Stimulated activated CD4-positive, alpha-beta T cell treated with anti-CD3 and anti-CD28 coated beads, Interleukin-1b, Interleukin-23, amount 100 ng/mL, for 48 hours (primary cell): ENCODE measurements around the gene SCP2.

Experiments
- DNase-seq: peaks from one replicate; pipeline ENCODE4 v3.0.0-alpha.2; 2020

The SCP2 gene

DNA sequence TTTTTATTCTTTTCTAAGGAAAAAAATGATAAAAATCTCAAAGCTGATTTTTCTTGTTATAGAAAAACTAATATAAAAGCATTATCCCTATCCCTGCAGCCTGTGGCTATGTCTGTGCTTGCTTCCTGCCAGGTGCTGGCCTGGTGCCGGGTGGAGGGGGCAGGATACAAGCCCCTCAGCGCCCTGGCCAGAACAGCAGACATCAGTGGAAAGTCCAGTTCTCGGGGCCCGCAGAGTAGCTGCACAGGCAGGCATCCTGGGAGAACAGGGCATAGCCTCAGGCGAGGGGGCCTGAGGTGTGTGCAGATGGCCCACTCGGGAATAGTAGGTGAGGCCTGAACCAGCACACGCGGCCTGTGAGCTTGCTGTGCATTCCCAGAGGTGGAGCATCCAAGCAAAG lies 158.3 kb downstream of the SCP2 start:
- no peak for DNase-seq

DNA sequence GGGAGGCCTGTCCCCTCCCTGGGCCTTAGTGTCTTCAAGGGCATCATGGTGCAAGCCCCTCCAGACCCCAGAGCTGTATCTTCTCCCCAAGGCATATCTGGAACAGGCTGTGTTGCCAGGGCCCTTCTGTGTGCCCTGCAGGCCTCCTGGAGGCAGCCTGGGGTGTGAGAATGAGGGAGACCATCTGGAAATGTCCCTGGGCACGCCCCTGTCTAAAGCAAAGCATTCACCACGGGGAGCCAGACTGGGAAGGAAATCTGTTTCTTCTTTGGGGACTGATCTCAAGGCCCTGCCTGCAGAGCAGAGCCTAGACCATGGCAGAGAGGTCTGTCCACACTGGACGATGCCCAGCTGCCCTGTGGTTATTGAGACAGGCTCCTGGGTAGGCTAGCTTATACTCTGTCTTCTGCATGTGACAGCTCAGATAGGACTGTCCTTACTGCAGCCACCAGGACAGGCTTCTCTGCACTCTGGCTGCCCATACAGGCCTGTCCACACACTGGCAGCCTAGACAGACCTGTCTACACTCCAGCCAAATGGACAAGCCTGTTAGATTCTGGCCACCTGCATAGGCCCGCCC lies 159.5 kb downstream of the SCP2 start:
- no peak for DNase-seq

DNA sequence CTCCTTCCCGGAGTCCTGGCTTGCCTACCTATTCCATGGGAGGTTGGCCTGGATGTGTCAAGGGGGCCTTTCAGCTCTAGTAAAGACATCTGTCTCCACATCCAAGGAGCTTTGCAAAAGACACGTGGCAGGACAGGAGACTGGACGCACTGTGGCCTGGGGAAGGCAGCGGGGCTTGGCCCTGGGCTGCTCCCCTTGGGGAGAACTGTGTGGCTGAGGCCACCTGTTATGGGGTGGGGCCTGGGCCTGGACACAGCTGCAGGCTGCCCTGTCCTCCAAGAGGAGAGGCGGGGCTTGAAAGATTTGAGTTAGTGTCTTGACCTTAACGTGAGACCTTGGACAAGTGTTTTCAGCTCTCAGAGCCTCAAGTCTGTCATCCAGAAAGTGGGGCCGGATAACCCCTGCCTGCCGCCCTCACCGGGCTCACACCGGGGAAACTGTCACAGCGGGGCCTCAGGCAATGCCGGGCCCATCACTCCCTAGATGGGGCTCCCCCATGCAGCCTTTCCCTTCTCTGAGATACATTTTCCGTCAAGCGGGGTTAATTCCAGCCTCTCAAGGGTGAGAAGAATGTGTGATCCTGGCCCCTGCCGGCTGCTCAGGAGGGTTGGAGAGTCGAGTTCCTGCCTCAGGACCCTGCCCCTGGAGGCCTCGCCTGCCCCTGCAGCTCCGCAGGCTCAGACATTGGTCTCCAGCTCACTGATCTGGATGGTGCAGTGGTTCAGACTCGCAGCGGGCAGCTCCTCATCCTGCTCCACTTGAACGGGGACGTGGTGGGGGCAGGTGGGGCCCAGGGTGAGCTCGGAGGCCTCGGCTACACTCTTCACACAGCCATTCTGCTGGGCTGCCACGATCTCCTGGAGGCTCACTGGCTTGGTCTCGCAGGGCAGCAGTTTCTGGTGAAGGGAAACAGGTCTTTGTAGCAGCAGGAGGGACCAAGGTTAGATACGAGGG lies 160.5 kb downstream of the SCP2 start:
- DNase-seq: no peak

DNA sequence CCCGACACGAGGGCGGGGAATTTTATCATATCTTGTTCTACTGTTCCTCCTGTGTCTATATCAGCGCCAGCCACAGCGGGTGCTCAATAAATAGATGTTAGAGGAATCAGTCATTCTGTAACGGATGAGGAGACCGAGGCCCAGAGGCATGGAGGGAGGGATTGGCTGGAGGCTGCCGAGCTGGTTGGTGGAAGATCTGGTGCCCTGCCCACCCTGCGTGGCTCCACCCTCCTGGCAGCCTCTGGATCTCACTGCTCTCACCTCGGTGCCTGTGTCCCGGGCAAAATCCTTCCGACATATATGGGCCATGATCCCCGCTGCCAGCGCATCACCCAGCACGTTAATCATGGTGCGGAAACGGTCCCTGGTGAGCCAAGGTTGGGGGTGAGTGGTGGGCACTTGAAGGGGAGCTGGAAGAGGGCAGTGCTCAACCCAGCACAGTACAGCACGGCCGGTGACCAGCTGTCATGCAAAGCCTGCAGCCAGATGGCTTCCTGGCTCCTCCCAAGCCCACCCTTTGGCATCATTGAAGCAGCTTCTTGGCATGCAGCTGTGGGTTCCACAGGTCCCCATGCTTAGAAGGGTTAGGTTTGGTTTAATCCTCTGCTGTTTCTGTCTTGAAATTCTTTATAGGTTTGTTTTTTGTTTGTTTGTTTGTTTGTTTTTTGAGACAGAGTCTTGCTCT lies 161.7 kb downstream of the SCP2 start:
- DNase-seq: no peak

DNA sequence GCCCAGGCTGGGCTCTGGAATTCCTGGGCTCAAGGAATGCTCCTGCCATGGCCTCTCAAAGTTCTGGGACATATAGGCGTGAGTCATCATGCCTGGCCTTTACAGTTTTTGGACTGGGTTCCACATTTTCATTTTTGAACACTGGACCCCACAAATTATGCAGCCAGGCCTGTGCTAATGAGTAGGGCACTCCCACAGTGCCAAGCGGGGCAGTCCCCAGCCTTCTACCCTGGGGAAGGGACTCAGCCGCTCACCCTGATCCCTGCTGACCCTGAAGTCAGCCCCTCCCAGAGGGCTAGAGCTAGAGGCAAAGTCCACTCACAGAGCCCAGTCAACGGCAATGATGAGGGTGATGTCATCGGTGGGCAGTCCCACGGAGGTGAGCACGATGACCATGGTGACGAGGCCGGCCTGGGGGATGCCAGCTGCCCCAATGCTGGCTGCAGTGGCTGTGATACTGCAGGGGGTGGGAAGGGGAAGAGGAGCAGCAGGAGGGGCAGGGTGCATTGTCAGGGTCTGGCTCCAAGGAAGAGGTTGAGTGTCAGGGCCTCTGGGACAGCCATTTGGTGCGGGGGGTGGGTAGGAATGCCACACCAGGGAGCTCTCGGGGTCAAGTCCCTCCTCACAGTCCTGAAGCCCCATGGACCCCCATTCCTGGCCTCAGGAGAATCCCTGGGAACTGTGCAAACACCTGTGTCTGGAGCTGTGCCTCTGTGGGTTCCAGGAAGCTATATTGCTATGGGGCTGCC lies 162.6 kb downstream of the SCP2 start:
- DNase-seq: no peak

DNA sequence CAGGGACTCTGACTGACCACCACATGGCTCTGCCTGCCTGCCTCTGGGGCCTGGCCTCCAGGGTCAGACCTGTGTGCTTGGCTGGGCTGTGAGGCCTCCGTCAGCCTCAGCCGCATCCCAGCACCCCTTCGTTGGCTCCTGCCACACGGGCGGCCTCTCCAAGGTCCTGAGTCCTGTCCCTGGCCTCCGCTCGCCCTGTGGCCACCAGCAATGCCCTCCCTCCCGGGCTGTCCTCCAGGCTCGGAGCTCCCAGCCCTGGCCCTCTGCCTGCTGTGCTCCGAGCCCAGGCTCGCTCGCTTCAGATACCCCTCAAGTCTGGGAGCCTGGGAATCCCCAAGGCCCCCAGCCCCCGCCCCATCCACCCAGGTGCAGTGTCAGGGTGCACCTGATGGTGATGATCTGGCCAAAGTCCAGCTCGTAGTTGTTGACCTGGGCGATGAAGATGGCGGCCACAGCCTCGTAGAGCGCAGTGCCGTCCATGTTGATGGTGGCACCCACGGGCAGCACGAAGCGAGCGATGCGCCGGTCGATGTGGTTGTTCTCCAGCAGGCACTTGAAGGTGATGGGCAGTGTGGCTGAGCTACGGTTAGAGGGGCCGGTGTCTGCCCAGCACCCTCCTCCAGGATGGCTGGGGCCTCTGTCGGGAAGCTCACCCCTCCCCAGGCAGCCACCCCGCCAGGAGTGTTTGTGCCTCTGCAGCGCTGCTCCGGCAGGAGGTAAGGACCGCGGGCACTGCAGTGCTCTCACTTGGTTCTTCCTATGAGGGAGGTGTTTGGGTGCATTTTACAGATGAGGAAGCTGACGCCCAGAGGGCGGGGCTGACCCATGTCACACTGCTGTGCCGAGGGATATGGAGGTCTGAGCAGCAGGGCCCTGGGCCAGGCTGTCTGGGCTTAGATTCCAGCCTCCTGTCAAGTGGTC lies 163.4 kb downstream of the SCP2 start:
- no peak for DNase-seq

DNA sequence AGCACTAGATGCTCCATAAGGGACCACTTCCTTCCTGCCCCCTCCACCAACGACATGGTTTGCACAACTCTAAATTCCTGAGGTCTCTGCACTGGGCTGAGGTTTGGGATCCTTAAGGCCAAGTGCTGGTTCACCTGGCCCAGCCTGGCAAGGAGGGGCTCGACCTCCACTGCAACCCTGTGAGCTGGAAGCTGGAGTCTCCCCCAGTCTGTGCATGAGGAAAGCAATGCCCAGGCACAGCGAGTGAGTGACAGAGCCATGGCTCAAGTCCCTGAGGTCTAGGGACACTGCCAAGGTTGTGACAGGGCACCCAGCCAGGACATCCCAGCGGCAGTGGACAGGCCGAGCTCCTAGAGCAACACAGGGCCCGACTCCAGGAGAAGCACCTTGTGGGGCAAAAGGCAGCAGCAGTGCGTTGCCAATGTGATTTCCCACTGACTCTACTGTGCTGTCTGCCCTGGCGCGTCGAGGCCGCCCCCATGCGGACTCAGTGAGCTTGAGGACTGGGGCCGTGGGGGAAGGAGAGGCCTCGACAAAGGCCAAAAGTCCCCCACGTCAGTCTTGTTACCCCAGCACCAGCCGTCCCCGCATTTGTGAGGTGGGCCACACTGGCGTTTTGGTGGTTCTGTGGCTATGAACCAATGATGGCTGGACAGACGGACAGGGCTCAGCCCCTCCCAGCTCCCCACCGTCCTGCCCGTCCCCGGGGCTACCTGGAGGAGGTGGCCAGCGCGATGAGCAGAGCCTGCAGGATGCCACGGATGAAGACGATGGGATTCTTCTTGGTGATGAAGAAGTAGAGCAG lies 165.0 kb downstream of the SCP2 start:
- no peak for DNase-seq

DNA sequence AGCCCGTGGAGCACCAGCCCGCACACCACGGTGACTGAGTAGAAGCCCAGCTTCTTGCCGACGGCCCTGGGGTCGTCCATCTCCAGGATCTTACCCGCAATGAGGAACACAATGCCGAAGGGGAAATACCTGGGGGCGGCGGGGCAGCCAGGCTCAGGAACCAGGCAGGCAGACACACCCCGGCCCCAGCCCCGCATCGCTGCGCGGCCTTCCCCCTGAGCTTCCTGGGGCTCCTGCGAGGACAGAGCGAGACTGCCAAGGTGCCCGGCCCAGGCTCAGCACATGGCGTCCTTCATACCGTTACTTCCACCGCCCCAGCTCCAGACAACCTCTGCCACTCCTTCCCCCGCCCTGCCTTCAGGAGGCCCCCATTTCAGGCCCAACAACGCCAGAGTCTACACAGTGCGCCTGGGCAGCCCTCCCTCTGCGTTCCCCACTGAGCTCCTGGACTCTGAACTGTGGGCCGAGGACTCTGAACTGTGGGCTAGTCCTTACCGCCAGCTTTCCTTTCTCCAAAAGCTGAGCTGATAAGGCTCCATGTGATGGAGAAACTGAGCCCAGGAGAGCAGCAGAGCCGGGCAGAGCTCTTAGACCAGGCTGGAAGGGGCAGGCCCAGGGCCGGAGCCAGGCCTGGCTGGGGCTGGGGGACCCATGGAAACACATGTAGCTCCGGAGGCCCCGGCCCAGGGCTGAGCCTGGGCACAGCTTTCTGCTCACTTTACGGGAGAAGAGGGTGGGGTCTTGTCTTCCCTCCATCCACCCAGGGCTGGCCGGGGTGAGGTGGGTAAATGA lies 165.8 kb downstream of the SCP2 start:
- DNase-seq: no peak

DNA sequence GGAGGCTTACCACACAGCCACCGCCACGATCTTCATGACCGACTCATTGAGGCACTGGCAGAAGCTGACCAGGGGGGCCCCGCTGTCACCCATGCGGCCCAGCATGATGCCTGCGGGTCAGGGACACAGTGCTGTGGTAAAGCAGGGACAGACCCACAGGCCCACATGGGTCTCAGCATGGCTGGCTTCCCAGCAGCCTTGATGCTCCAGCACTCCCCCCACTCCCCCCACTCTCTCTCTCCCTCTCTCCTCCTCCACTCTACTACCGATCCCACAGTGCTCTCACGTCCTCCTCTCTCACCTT lies 166.3 kb downstream of the SCP2 start:
- no peak for DNase-seq

DNA sequence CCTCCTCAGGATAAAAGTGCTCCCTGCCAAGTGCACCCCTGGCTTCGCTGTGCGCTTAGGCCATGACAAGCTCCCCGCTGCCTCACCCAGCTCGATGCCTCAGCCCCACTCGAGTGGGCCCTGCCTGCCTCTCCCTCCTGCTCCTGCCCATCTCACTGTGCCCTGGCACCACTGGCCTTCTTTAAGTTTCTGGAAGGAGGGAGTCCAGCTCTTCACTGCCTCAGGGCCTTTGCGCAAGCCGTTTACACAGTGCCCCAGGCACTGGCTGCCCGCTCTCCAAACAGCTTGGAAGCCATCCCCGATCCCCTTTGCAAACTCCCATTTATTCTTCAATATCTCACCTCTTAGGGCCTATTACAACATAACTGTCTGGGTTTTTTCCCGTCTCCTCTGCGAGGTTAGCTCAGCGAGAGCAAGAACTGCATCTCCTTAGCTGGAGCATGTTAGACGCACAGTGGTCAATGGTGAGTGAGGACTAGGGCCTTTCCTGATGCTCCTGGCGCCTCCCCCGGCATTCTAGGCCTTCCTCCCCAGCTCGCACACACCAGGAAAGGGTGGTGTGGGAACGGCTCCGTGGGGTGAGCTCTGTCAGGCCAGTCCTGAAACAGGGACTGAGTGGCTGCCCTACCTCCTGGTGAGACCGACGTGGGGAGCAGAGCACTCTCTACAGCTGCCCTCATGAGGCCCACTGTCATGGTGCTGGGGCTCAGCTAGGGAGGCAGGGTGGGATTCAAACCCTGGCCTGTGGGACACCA lies 166.9 kb downstream of the SCP2 start:
- no peak for DNase-seq

DNA sequence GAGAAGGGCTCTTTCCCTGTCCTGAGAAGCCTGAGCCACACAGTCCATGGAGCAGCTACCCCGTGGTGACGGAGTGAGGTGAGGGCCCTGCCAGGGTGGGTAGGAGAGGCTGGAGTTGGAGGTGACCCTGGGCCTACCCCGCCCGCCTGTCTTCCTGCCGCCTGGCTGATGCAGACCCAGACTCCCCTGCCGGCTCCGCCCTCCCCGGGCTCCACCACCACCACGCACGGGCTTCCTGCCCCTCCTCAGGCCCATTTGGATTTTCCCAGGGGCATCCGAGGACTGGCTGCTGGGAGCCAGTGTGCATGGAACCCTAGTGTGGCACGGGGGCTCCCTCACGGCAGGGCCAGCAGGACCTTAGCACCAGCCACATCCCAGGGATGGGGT lies 167.4 kb downstream of the SCP2 start:
- DNase-seq: no peak
